ENCODE data around the gene LAMA4.

- TF ChIP-seq, protein P1, sequence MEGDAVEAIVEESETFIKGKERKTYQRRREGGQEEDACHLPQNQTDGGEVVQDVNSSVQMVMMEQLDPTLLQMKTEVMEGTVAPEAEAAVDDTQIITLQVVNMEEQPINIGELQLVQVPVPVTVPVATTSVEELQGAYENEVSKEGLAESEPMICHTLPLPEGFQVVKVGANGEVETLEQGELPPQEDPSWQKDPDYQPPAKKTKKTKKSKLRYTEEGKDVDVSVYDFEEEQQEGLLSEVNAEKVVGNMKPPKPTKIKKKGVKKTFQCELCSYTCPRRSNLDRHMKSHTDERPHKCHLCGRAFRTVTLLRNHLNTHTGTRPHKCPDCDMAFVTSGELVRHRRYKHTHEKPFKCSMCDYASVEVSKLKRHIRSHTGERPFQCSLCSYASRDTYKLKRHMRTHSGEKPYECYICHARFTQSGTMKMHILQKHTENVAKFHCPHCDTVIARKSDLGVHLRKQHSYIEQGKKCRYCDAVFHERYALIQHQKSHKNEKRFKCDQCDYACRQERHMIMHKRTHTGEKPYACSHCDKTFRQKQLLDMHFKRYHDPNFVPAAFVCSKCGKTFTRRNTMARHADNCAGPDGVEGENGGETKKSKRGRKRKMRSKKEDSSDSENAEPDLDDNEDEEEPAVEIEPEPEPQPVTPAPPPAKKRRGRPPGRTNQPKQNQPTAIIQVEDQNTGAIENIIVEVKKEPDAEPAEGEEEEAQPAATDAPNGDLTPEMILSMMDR (IDR thresholded peaks at IDR 0.05; ENCODE audit: low read depth, low read length, missing input control): no peak
- TF ChIP-seq NR2F2 (IDR thresholded peaks at IDR 0.05) (no peak), TAF1 (conservative IDR thresholded peaks at IDR 0.05) (no peak), FOXA1 (IDR thresholded peaks at IDR 0.05) (no peak), RAD21 (IDR thresholded peaks at IDR 0.05) (no peak), EGR1 (IDR thresholded peaks at IDR 0.05; ENCODE audit: low read depth in 2 of 2) (no peak)
- TF ChIP-seq, protein P2, sequence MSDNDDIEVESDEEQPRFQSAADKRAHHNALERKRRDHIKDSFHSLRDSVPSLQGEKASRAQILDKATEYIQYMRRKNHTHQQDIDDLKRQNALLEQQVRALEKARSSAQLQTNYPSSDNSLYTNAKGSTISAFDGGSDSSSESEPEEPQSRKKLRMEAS (IDR thresholded peaks at IDR 0.05): no peak
These were observed 187.8 kb downstream of the LAMA4 start for GRCh38 chr6:112066606-112067005.

Measured in liver (tissue), 3 donors.